PFSK-1 (cell line): Measurements from ENCODE around the gene CD320.

Experiments used
- FOXP2 ChIP-seq: optimal IDR thresholded peaks from 2 replicates; pipeline ENCODE3; 2011; ENCODE audit warnings: borderline replicate concordance, control low read depth, inconsistent platforms; ENCODE audit not compliant: insufficient read depth; ENCODE audit errors: extremely low read length, extremely low read depth
- POLR2AphosphoS5 ChIP-seq: IDR thresholded peaks from 2 replicates; pipeline ENCODE4 v1.6.1; 2012; ENCODE audit warnings: low read depth, mild to moderate bottlenecking, control low read depth, low read length, moderate library complexity
- REST ChIP-seq, 2 experiments: IDR thresholded peaks; 2 replicates each; pipeline versions ENCODE4 v1.6.1 to v1.8.0; 2011 to 2012; ENCODE audit warnings: low read depth in 2 of 2, low read length in 2 of 2, control low read depth in 1 of 2, inconsistent platforms in 1 of 2, mild to moderate bottlenecking in 1 of 2, moderate library complexity in 1 of 2; ENCODE audit not compliant: insufficient read depth in 1 of 2
- SIN3A ChIP-seq: IDR thresholded peaks from 2 replicates; pipeline ENCODE4 v1.6.1; 2012; ENCODE audit warnings: mild to moderate bottlenecking, low read length, moderate library complexity, borderline replicate concordance; ENCODE audit not compliant: insufficient read depth
- TAF1 ChIP-seq: IDR thresholded peaks from 2 replicates; pipeline ENCODE4 v1.6.1; 2012; ENCODE audit warnings: low read length, control low read depth, borderline replicate concordance; ENCODE audit not compliant: insufficient read depth

The CD320 gene

DNA sequence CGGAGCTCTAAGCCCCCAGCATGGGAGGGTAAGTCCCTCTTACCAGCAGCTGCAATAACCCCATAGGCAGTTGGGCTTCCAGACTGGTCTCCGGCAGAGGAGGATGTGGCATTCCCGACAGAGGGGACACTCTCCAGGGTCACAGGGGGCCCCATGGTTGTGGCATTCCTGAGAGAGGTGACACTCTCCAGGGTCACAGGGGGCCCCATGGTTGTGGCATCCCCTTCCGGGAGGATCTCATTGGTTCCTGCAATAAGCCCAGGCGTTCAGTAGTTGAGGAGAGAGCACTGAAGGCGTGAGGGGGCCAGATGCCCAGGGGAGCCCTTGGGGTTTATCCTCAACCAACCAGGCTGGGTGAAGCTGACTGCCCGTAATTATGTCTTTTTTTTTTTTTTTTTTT is 5.4 kb downstream of the CD320 start:
- no peak for TF ChIP-seq POLR2AphosphoS5
- TF ChIP-seq TAF1: no peak
- no peak for TF ChIP-seq SIN3A
- TF ChIP-seq FOXP2: no peak
- TF ChIP-seq REST (IDR thresholded peaks at IDR 0.05; ENCODE audit: insufficient read depth in 1 of 2, low read depth in 2 of 2, low read length in 2 of 2): no peak

DNA sequence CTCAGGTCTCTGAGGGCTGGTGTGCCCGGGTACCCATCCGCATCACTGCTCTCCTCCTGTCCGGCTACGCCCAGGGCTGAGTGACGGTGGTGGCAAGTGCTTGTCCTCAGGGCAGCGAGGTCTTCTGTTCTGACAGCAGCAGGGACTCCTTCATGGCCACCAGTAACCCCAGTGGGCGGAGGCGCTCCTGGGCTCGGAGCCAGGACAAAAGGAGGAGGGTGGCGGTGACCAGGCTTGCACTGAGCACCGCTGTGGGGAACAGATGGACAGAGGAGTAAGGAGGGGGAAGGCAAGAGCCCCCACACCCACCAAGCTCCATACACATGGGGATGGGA is 5.8 kb downstream of the CD320 start:
- TF ChIP-seq SIN3A (no peak), FOXP2 (no peak), TAF1 (no peak), POLR2AphosphoS5 (no peak), REST (IDR thresholded peaks at IDR 0.05; ENCODE audit: insufficient read depth in 1 of 2, low read depth in 2 of 2, low read length in 2 of 2) (no peak)

DNA sequence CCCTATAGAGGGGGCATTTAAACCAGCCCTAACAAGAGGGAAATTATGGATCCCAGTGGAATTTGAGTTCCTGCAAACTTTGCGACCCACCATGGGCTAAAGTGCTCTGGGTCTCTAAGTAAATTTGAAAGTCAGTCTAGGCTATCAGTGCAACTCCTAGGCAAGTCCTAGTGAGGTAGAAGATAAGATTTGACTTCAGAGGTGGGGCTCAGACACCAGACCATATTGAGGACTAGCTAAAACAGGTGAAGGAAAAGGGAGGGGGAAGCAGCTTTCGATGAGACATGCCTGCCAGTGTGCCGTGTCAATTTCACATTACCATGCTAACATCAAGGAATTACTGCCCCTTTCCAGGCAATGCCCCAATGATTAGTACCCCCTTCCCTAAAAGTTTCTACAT is 38.4 kb downstream of the CD320 start:
- TF ChIP-seq POLR2AphosphoS5: no peak
- no peak for TF ChIP-seq REST (IDR thresholded peaks at IDR 0.05; ENCODE audit: insufficient read depth in 1 of 2, low read depth in 2 of 2, low read length in 2 of 2)
- TF ChIP-seq TAF1: no peak
- TF ChIP-seq SIN3A: no peak
- TF ChIP-seq FOXP2: no peak

GRCh38 chr19:8265872-8266271 is 42.3 kb downstream of the CD320 start:
- TF ChIP-seq REST (IDR thresholded peaks at IDR 0.05; ENCODE audit: insufficient read depth in 1 of 2, low read depth in 2 of 2, low read length in 2 of 2): no peak
- TF ChIP-seq SIN3A: no peak
- TF ChIP-seq TAF1: no peak
- no peak for TF ChIP-seq FOXP2
- TF ChIP-seq POLR2AphosphoS5: no peak

- TF ChIP-seq TAF1 (no peak), POLR2AphosphoS5 (no peak), SIN3A (no peak), REST (IDR thresholded peaks at IDR 0.05; ENCODE audit: insufficient read depth in 1 of 2, low read depth in 2 of 2, low read length in 2 of 2) (no peak), FOXP2 (no peak)
Observed at GRCh38 chr19:8262431-8262830, 45.7 kb downstream of the CD320 start.
